ENCODE data around the gene SMC1A.

DNA sequence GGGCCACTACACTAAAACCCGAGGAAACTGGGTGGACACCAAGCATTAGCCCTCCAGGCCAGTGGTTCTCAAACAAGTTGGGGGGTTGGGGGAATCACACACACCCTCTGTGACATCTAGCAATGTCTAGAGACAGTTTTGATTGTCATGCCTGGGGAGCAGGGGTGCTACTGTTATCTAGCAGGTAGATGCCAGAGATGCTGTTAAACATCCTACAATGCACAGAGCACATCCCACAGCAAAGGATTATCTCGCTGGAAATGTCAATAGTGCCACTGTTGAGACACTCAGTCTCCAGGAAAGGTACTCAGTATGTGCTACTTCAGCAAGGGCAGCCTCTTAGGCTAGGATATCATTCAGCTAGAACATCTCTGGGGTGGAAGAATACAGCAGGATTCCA, 1.3 kb downstream of the SMC1A start:
- TF ChIP-seq, protein P1, sequence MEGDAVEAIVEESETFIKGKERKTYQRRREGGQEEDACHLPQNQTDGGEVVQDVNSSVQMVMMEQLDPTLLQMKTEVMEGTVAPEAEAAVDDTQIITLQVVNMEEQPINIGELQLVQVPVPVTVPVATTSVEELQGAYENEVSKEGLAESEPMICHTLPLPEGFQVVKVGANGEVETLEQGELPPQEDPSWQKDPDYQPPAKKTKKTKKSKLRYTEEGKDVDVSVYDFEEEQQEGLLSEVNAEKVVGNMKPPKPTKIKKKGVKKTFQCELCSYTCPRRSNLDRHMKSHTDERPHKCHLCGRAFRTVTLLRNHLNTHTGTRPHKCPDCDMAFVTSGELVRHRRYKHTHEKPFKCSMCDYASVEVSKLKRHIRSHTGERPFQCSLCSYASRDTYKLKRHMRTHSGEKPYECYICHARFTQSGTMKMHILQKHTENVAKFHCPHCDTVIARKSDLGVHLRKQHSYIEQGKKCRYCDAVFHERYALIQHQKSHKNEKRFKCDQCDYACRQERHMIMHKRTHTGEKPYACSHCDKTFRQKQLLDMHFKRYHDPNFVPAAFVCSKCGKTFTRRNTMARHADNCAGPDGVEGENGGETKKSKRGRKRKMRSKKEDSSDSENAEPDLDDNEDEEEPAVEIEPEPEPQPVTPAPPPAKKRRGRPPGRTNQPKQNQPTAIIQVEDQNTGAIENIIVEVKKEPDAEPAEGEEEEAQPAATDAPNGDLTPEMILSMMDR (IDR thresholded peaks at IDR 0.05) = no peak
- TF ChIP-seq POLR2AphosphoS5 (IDR thresholded peaks at IDR 0.05) (no peak), POLR2A (IDR thresholded peaks at IDR 0.05) (no peak), EP300 (IDR thresholded peaks at IDR 0.05) (no peak)
